ENCODE measurements around the gene FNDC3B.

The FNDC3B gene

DNA sequence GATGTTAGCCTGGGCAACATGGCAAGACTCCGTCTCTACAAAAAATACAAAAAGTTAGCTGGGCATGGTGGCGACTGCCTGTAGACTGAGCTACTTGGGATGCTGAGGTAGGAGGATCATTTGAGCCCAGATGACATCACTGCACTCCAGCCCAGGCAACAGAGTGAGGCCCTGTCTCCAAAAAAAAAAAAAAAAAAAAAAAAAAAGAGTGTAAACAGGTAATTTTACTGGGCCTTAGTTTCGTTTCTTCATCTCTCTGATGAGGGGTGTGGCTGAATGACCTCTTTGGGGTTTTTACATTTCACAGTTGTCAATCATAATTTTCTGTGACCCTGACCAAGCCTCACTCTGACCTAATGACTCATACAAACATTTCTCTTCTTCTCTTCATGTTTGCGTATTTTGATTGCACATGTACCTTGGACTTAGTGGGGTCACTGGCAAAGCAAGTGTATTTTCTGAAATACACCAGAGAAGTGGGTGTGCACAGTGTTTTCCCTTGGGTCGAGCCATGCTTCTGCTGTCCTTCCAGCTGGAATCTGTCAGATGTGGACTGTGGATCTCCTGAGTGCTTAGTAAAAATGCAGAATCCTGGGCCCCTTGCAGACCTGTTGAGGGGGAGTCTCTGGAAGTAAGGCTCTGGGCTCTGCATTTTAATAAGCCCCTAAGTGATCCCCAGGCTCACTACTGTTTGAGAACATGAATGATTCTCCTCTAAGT, 140.5 kb downstream of the FNDC3B start:
- Histone ChIP-seq H2AFZ (ENCODE audit: low read length) (no peak overlapping the region), H3K14ac (ENCODE audit: low read length) (no peak overlapping the region), H2BK120ac (ENCODE audit: low read depth, low read length) (no peak overlapping the region), H3K4me3 (ENCODE audit: low read length in 2 of 2) (no peak overlapping the region), H4K91ac (ENCODE audit: low read depth, low read length, poor library complexity) (no peak overlapping the region), H3K4ac (ENCODE audit: low read length) (no peak overlapping the region), H3K27me3 (ENCODE audit: control insufficient read depth in 3 of 3, insufficient read depth in 3 of 3, low read depth in 1 of 3, low read length in 3 of 3) (no peaks in the 10 kb centered on the region), H3K36me3 (replicated peaks in 1 of 2; ENCODE audit: control insufficient read depth in 2 of 2, insufficient read depth in 2 of 2, low read length in 2 of 2) (peaks cover 0 to 8% of the 10 kb centered on the region in 2 donors), H3K23ac (ENCODE audit: low read depth, low read length, poor library complexity) (no peak overlapping the region), H2AK5ac (ENCODE audit: low read depth, low read length) (no peak overlapping the region), H3K4me1 (ENCODE audit: control insufficient read depth in 2 of 2, insufficient read depth in 1 of 2, low read depth in 1 of 2, low read length in 2 of 2) (peaks cover 10 to 20% of the 10 kb centered on the region in 2 donors), H3K79me1 (ENCODE audit: low read depth, low read length) (peaks cover 3% of the 10 kb centered on the region), H4K8ac (ENCODE audit: low read depth, low read length) (no peak overlapping the region), H3K9me3 (replicated peaks in 1 of 2; ENCODE audit: control insufficient read depth in 2 of 2, insufficient read depth in 1 of 2, low read depth in 1 of 2, low read length in 2 of 2) (no peaks in the 10 kb centered on the region), H3K4me2 (ENCODE audit: insufficient read depth, low read length, poor library complexity, severe bottlenecking) (no peak overlapping the region), H2BK15ac (ENCODE audit: low read length) (no peak overlapping the region), H3K18ac (ENCODE audit: low read length) (no peak overlapping the region), H3K27ac (replicated peaks; ENCODE audit: low read length) (no peak overlapping the region), H2BK12ac (ENCODE audit: low read length) (no peak overlapping the region), H2BK5ac (ENCODE audit: low read length) (no peak overlapping the region), H3K9ac (ENCODE audit: low read depth, low read length, poor library complexity) (no peak overlapping the region)
- DNase-seq (ENCODE audit: low spot score), result no peak
- WGBS, 2 donors (ENCODE audit: extremely low coverage in 2 of 2, insufficient read length in 2 of 2, insufficient replicate concordance in 1 of 2), result no CpG with 5 or more reads among the region's 5 CpGs

DNA sequence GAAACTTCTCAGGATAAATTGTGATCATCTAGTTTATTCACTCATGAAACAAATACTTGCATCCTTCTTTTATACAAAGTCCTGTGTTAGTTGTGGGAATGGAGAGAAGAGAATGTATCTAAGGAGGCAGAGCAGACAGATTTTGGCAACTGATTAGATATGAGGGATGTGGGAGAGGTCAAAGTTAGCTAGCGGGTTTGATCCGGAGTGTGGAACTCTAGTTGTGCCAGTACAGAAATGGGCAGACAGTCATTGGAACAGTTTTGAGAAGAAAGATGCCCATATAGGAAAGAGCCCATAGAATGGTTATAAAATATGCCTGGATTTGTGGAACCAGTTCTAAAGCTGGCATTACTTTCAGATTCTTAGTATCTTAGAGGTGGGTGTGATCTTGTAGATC, 141.1 kb downstream of the FNDC3B start:
- no peak overlapping the region for H3K14ac ChIP-seq (ENCODE audit: low read length)
- no peak overlapping the region for H3K4me3 ChIP-seq (ENCODE audit: low read length in 2 of 2)
- H3K4me2 ChIP-seq (ENCODE audit: insufficient read depth, low read length, poor library complexity, severe bottlenecking), result no peak overlapping the region
- H2AFZ ChIP-seq (ENCODE audit: low read length), result no peak overlapping the region
- H3K4ac ChIP-seq (ENCODE audit: low read length), result no peak overlapping the region
- no peaks in the 10 kb centered on the region for H3K9me3 ChIP-seq (replicated peaks in 1 of 2; ENCODE audit: control insufficient read depth in 2 of 2, insufficient read depth in 1 of 2, low read depth in 1 of 2, low read length in 2 of 2)
- no peak overlapping the region for H2AK5ac ChIP-seq (ENCODE audit: low read depth, low read length)
- H2BK120ac ChIP-seq (ENCODE audit: low read depth, low read length), result no peak overlapping the region
- H2BK5ac ChIP-seq (ENCODE audit: low read length), result no peak overlapping the region
- no peak overlapping the region for H3K18ac ChIP-seq (ENCODE audit: low read length)
- H4K91ac ChIP-seq (ENCODE audit: low read depth, low read length, poor library complexity), result no peak overlapping the region
- peaks cover 0 to 12% of the 10 kb centered on the region in 2 donors for H3K36me3 ChIP-seq (replicated peaks in 1 of 2; ENCODE audit: control insufficient read depth in 2 of 2, insufficient read depth in 2 of 2, low read length in 2 of 2)
- no peak overlapping the region for H4K8ac ChIP-seq (ENCODE audit: low read depth, low read length)
- H3K23ac ChIP-seq (ENCODE audit: low read depth, low read length, poor library complexity), result no peak overlapping the region
- DNase-seq (ENCODE audit: low spot score), result no peak
- no peak overlapping the region for H3K9ac ChIP-seq (ENCODE audit: low read depth, low read length, poor library complexity)
- no peak overlapping the region for H2BK15ac ChIP-seq (ENCODE audit: low read length)
- no peak overlapping the region for H2BK12ac ChIP-seq (ENCODE audit: low read length)
- no CpG with 5 or more reads among the region's 2 CpGs for WGBS, 2 donors (ENCODE audit: extremely low coverage in 2 of 2, insufficient read length in 2 of 2, insufficient replicate concordance in 1 of 2)
- peaks cover 3% of the 10 kb centered on the region for H3K79me1 ChIP-seq (ENCODE audit: low read depth, low read length)
- H3K4me1 ChIP-seq (ENCODE audit: control insufficient read depth in 2 of 2, insufficient read depth in 1 of 2, low read depth in 1 of 2, low read length in 2 of 2), result peaks cover 7 to 14% of the 10 kb centered on the region in 2 donors
- no peaks in the 10 kb centered on the region for H3K27me3 ChIP-seq (ENCODE audit: control insufficient read depth in 3 of 3, insufficient read depth in 3 of 3, low read depth in 1 of 3, low read length in 3 of 3)
- H3K27ac ChIP-seq (replicated peaks; ENCODE audit: low read length), result no peak overlapping the region

DNA sequence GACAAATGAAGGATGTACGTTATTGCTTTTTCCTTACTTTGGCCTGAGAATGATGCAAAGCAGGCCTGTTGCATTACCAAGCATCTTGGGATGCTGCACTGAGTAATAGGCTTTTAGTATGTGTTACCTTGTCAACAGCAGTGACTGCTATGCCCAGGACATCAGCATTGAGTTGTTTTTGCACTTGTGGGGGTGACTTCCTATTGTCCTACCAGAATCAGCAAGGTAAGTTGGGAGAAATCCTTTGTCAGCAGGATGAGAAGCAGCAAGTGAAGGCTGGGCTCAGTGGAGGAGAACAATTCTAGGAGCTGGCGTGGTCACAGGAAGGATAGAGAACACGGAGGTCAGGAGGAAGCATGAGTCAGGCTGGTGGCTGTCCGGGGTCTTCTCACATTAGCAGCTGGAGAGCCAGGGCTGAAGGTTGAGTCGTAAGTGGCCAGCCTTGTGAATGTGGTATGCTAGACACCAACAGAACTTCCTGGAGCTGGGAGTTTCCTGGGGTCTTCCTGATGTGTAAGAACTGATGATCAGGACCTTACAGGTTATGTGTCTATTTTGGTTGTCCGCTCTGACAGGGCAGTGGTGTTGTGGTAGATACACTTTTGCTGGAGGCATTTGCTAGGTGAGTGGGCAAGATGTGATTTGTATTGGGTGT, 142.7 kb downstream of the FNDC3B start:
- Histone ChIP-seq H3K14ac (ENCODE audit: low read length) (no peak overlapping the region), H3K27me3 (ENCODE audit: control insufficient read depth in 3 of 3, insufficient read depth in 3 of 3, low read depth in 1 of 3, low read length in 3 of 3) (no peaks in the 10 kb centered on the region), H3K27ac (replicated peaks; ENCODE audit: low read length) (no peak overlapping the region), H3K4me3 (ENCODE audit: low read length in 2 of 2) (peak overlapping the region in 1 of 2 donors; percentile 23), H4K8ac (ENCODE audit: low read depth, low read length) (no peak overlapping the region), H3K23ac (ENCODE audit: low read depth, low read length, poor library complexity) (no peak overlapping the region), H3K4ac (ENCODE audit: low read length) (no peak overlapping the region), H3K79me1 (ENCODE audit: low read depth, low read length) (peaks cover 3% of the 10 kb centered on the region), H2AFZ (ENCODE audit: low read length) (no peak overlapping the region), H2BK15ac (ENCODE audit: low read length) (no peak overlapping the region), H2BK5ac (ENCODE audit: low read length) (no peak overlapping the region), H3K9ac (ENCODE audit: low read depth, low read length, poor library complexity) (no peak overlapping the region), H3K9me3 (replicated peaks in 1 of 2; ENCODE audit: control insufficient read depth in 2 of 2, insufficient read depth in 1 of 2, low read depth in 1 of 2, low read length in 2 of 2) (no peaks in the 10 kb centered on the region), H3K4me2 (ENCODE audit: insufficient read depth, low read length, poor library complexity, severe bottlenecking) (no peak overlapping the region), H2BK120ac (ENCODE audit: low read depth, low read length) (no peak overlapping the region), H2AK5ac (ENCODE audit: low read depth, low read length) (no peak overlapping the region), H2BK12ac (ENCODE audit: low read length) (no peak overlapping the region), H3K36me3 (replicated peaks in 1 of 2; ENCODE audit: control insufficient read depth in 2 of 2, insufficient read depth in 2 of 2, low read length in 2 of 2) (peaks cover 0 to 12% of the 10 kb centered on the region in 2 donors), H3K4me1 (ENCODE audit: control insufficient read depth in 2 of 2, insufficient read depth in 1 of 2, low read depth in 1 of 2, low read length in 2 of 2) (peaks cover 3 to 9% of the 10 kb centered on the region in 2 donors), H4K91ac (ENCODE audit: low read depth, low read length, poor library complexity) (no peak overlapping the region), H3K18ac (ENCODE audit: low read length) (no peak overlapping the region)
- no peak for DNase-seq (ENCODE audit: low spot score)
- WGBS, 2 donors (ENCODE audit: extremely low coverage in 2 of 2, insufficient read length in 2 of 2, insufficient replicate concordance in 1 of 2), result no CpG with 5 or more reads among the region's 6 CpGs

DNA sequence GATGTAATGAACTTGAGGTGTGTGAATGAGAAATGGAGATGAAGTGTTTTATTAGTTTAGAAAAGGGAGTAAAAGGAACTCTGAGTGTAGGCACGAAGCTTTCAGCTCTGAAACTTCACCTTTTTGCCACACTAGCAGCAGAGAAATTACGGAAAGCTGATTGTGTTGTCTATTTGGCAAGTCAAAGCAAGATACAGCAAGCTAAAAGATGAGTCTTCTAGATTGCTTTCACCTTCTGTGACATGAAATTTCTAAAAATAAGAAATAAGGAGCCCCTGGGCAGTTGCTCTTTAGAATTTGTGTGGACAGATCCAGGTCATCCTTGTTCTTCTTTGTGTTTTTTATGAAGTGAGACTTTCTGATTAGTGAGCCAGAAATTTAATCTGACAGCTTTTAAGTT, 143.4 kb downstream of the FNDC3B start:
- Histone ChIP-seq H2BK5ac (ENCODE audit: low read length) (no peak overlapping the region), H4K91ac (ENCODE audit: low read depth, low read length, poor library complexity) (no peak overlapping the region), H3K14ac (ENCODE audit: low read length) (no peak overlapping the region), H2BK120ac (ENCODE audit: low read depth, low read length) (no peak overlapping the region), H3K18ac (ENCODE audit: low read length) (no peak overlapping the region), H3K9ac (ENCODE audit: low read depth, low read length, poor library complexity) (no peak overlapping the region), H3K4me3 (ENCODE audit: low read length in 2 of 2) (no peak overlapping the region), H4K8ac (ENCODE audit: low read depth, low read length) (no peak overlapping the region), H3K79me1 (ENCODE audit: low read depth, low read length) (peaks cover 3% of the 10 kb centered on the region), H3K4ac (ENCODE audit: low read length) (no peak overlapping the region), H3K27me3 (ENCODE audit: control insufficient read depth in 3 of 3, insufficient read depth in 3 of 3, low read depth in 1 of 3, low read length in 3 of 3) (no peaks in the 10 kb centered on the region), H2BK15ac (ENCODE audit: low read length) (no peak overlapping the region), H2AFZ (ENCODE audit: low read length) (no peak overlapping the region), H2BK12ac (ENCODE audit: low read length) (no peak overlapping the region), H3K36me3 (replicated peaks in 1 of 2; ENCODE audit: control insufficient read depth in 2 of 2, insufficient read depth in 2 of 2, low read length in 2 of 2) (peaks cover 0 to 17% of the 10 kb centered on the region in 2 donors), H3K4me1 (ENCODE audit: control insufficient read depth in 2 of 2, insufficient read depth in 1 of 2, low read depth in 1 of 2, low read length in 2 of 2) (peaks cover 3 to 9% of the 10 kb centered on the region in 2 donors), H2AK5ac (ENCODE audit: low read depth, low read length) (no peak overlapping the region), H3K4me2 (ENCODE audit: insufficient read depth, low read length, poor library complexity, severe bottlenecking) (no peak overlapping the region), H3K9me3 (replicated peaks in 1 of 2; ENCODE audit: control insufficient read depth in 2 of 2, insufficient read depth in 1 of 2, low read depth in 1 of 2, low read length in 2 of 2) (no peaks in the 10 kb centered on the region), H3K23ac (ENCODE audit: low read depth, low read length, poor library complexity) (no peak overlapping the region), H3K27ac (replicated peaks; ENCODE audit: low read length) (no peak overlapping the region)
- no peak for DNase-seq (ENCODE audit: low spot score)
- no CpG with 5 or more reads among the region's 2 CpGs for WGBS, 2 donors (ENCODE audit: extremely low coverage in 2 of 2, insufficient read length in 2 of 2, insufficient replicate concordance in 1 of 2)
